Astrocyte of the spinal cord (primary cell): ENCODE measurements around the gene KANSL1.

Source experiments
- DNase-seq: peaks from one replicate; pipeline ENCODE4 v3.0.0; 2011; ENCODE audit warnings: low read depth, low spot score
- H3K4me3 ChIP-seq: 2 replicates; pipeline ENCODE4 v1.5.1; 2011; ENCODE audit warnings: low read depth, mild to moderate bottlenecking, low read length, moderate library complexity
- CTCF ChIP-seq: IDR thresholded peaks from 2 replicates; pipeline ENCODE4 v1.5.1; 2012; ENCODE audit warnings: low read depth, mild to moderate bottlenecking, low read length, inconsistent platforms
- in situ Hi-C: cut with HindIII; loops from 2 replicates; pipeline ENCODE4 v1.10.0; 2017; ENCODE audit warnings: low sequenced_read_pairs

KANSL1 gene

GRCh38 chr17:46195939-46196716 lies 2.9 kb upstream of the KANSL1 start:
- in situ Hi-C loops, result no loop called here
- TF ChIP-seq CTCF, result no peak
- no peak overlapping the region for H3K4me3 ChIP-seq
- DNase-seq, result no peak

DNA sequence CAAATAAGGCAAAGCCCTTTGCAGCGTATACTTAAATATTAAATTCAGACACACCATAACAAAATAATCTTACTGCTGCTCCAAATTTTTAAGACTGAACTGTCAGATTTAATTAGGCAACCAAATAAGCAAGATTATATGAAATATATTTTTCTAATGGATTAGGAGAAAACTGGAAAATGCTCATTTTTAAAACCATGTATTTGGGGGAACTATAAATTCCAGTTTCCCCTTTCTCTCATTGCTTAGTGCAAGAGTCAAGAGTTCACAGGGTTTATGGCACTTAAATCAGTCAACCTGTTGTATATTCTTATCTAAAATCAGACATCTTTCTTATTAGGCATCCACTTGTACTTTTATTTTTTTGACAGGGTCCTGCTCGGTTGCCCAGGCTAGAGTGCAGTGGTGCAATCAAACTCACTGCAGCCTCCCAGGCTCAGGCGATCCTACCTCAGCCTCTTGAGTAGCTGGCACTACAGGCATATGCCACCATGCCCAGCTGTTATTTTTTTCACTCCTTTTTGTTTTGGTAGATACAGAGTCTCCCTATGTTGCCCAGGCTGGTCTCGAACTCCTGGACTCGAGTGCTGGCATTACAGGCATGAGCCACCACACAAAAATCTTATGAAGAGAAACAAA lies 2.1 kb upstream of the KANSL1 start:
- no peak overlapping the region for H3K4me3 ChIP-seq
- in situ Hi-C loops, result no loop called here
- DNase-seq, result no peak
- TF ChIP-seq CTCF, result no peak

- H3K4me3 ChIP-seq, result peak overlapping the region; percentile 71
- in situ Hi-C loops, result no loop called here
- peak; percentile 63 for TF ChIP-seq CTCF
- DNase-seq, result peak; percentile 50
Observed at GRCh38 chr17:46194393-46195216, 1.4 kb upstream of the KANSL1 start.

DNA sequence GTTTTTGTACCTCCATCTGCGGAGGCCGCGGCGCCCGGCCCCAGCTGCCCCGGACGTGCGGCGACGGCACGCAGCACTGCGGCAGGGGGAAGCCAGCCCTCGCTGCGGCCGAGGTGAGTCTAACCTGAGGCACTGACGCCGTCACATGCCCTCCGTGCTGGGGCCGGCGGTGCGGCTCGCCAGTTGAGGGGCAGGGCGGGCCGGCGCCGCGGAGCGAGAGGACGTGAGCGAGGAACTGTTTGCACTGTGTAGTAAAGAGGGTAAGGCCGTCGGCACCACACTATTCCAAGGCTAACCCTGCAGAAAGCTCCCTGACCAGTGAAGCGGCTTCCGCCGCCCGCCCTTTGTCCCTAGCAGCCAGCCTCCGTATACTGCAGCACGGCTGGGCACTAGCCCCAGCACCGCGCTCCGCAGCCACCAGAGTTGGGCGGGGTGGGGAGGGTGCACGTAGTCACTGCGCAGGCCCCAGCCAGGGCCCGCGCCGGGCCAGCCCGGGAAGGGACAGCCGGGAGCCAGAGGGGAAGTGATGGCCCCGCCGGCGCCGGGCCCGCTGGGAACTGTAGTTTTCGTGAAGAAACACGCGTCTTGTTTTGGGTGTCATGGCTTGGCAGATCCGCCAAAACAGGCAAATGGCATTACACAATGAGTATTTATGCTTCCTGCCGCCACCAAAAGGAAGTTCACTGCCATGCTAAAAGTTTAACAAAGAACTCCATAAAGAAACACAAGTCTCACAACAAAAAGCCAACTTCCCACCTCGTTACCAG lies 580 bp upstream of the KANSL1 start:
- in situ Hi-C loops, result no loop called here
- peak overlapping the region; percentile 71 for H3K4me3 ChIP-seq

GRCh38 chr17:46192439-46193150 lies 634 bp downstream of the KANSL1 start:
- peak; percentile 57 for DNase-seq
- in situ Hi-C loops, result no loop called here
- H3K4me3 ChIP-seq, result peak overlapping the region; percentile 93
- TF ChIP-seq CTCF, result no peak

More for the DNA sequence above, 580 bp upstream of the KANSL1 start:
- DNase-seq, result peak; percentile 94
- TF ChIP-seq CTCF, result no peak
